ENCODE results near the gene CHRDL1.

CHRDL1 gene

GRCh38 chrX:110743679-110744340 is 51.8 kb downstream of the CHRDL1 start:
- Histone ChIP-seq H3K9me3 (no peaks in the 10 kb centered on the region), H3K4me1 (no peaks in the 10 kb centered on the region), H3K27ac (no peak overlapping the region), H3K27me3 (no peaks in the 10 kb centered on the region), H3K4me3 (no peak overlapping the region), H3K36me3 (no peaks in the 10 kb centered on the region)
- intact Hi-C loops (cut with DNase I; ENCODE audit: low total_unique reads): no loop called here
- no peak for DNase-seq
- TF ChIP-seq CTCF (IDR thresholded peaks at IDR 0.05): no peak

- no peaks in the 10 kb centered on the region for H3K4me1 ChIP-seq
- no peaks in the 10 kb centered on the region for H3K27me3 ChIP-seq
- no peak for TF ChIP-seq CTCF (IDR thresholded peaks at IDR 0.05)
- no peak overlapping the region for H3K27ac ChIP-seq
- no peaks in the 10 kb centered on the region for H3K9me3 ChIP-seq
- no peak for DNase-seq
- no peak overlapping the region for H3K4me3 ChIP-seq
- H3K36me3 ChIP-seq: no peaks in the 10 kb centered on the region
- intact Hi-C loops (cut with DNase I; ENCODE audit: low total_unique reads): no loop called here
These were observed 54.3 kb downstream of the CHRDL1 start for GRCh38 chrX:110741213-110741796.

DNA sequence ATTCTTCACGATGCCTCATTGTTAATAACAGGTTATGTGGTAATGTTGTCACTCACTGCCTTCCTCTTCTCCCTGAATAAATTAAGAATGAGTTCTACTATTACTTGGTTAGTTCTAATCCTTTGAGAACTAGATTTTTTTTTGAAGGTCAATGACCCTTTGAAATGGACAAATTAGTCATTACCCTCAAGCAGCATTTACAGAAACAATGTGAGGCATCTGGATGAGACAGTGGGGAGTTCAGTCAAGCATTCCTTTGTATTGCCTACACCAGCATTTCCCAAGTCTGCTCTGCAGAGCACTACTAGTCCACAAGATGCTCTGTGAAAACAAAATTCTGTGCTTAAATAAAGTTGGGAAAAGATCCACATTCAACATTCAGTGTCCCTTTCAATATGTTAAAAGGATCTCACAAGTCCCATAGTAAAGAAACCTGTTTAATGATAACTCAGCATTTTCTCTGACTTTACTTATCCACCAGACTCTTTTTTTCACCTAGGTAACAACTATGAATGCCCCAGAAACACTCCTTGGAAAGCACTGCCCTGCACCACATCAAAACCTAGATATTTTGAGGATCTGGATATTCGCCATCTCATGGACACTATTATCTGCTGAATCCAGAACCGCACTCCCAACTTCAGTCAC is 60.6 kb downstream of the CHRDL1 start:
- H3K27me3 ChIP-seq: no peaks in the 10 kb centered on the region
- H3K4me1 ChIP-seq: no peaks in the 10 kb centered on the region
- H3K36me3 ChIP-seq: no peaks in the 10 kb centered on the region
- intact Hi-C loops (cut with DNase I; ENCODE audit: low total_unique reads): no loop called here
- no peak overlapping the region for H3K27ac ChIP-seq
- no peak for DNase-seq
- no peaks in the 10 kb centered on the region for H3K9me3 ChIP-seq
- no peak overlapping the region for H3K4me3 ChIP-seq
- no peak for TF ChIP-seq CTCF (IDR thresholded peaks at IDR 0.05)

DNA sequence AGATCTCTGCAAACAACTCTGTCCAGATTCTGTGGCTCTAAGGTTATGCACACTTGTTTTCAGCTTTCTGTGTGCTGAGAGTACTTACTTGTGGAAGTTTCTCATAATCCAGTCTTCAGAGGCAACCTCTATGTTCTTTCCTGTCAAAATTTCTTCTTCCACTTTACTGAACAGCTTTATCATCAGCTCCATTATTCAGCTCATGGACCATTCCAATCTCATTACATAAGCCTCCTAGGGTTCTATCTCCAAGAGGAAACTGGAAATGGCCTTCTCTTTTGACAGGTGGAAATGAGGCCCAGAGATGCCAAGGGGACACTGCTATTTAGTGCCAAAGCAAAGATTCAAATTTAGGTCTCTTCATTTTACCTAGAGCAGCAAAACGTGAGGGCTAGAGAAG is 61.3 kb downstream of the CHRDL1 start:
- TF ChIP-seq CTCF (IDR thresholded peaks at IDR 0.05): no peak

DNA sequence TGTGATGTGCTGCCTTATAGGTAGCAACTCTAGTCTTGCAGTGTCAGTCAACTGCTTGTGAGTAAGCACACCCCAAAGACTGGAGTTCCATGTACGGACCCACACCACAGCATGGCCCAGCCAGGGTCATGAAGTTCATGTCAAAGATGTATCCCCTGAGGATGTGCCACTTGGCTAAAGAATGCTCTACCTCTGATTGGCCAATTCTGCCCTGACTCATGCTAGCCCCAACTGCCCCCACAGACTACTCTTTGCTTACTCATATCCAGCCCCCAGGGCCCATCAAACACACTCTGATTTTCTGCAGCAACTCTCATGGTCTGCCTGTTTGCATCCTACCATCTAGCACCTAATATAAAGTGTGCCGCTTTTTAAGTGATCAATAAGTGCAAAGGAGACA is 62.5 kb downstream of the CHRDL1 start:
- Histone ChIP-seq H3K27ac (no peak overlapping the region), H3K36me3 (no peaks in the 10 kb centered on the region), H3K9me3 (no peaks in the 10 kb centered on the region), H3K4me1 (no peaks in the 10 kb centered on the region), H3K27me3 (no peaks in the 10 kb centered on the region), H3K4me3 (no peak overlapping the region)
- DNase-seq: no peak
- no peak for TF ChIP-seq CTCF (IDR thresholded peaks at IDR 0.05)
- intact Hi-C loops (cut with DNase I; ENCODE audit: low total_unique reads): no loop called here

More for the DNA sequence above, 61.3 kb downstream of the CHRDL1 start:
- DNase-seq: no peak
- Histone ChIP-seq H3K4me1 (no peaks in the 10 kb centered on the region), H3K27me3 (no peaks in the 10 kb centered on the region), H3K4me3 (no peak overlapping the region), H3K9me3 (no peaks in the 10 kb centered on the region), H3K27ac (no peak overlapping the region), H3K36me3 (no peaks in the 10 kb centered on the region)
- intact Hi-C loops (cut with DNase I; ENCODE audit: low total_unique reads): no loop called here
